Transverse colon (tissue), 4 donors: ENCODE measurements around the gene ZNF608. TPM values are rescaled to one million over a fixed set of nuclear protein-coding genes. Genes with fewer than 3 reads are reported as not detected.

Experiments used
- DNase-seq: peaks from one replicate; pipeline ENCODE4 v3.0.0-alpha.2; 2019
- H3K27ac ChIP-seq, 4 donors: fragments of 200-600 bp; sonication (generic); 2 replicates each; pipeline ENCODE4 v1.5.1; 2016 to 2018; ENCODE audit warnings: inconsistent platforms in 4 of 4
- H3K27me3 ChIP-seq: fragments of 200-600 bp; sonication (generic); 2 replicates; pipeline ENCODE4 v1.5.1; 2017; ENCODE audit warnings: inconsistent platforms
- H3K36me3 ChIP-seq, 4 donors: fragments of 200-600 bp; sonication (generic); 2 replicates each; pipeline ENCODE4 v1.5.1; 2017 to 2019; ENCODE audit warnings: inconsistent platforms in 4 of 4
- H3K4me1 ChIP-seq, 4 donors: fragments of 200-600 bp; sonication (generic); 2 replicates each; pipeline ENCODE4 v1.5.1; 2017 to 2020; ENCODE audit warnings: inconsistent platforms in 4 of 4
- H3K4me3 ChIP-seq, 4 donors: fragments of 200-600 bp; sonication (generic); 1 replicate in 1 of 4; 2 replicates in 3 of 4; pipeline versions ENCODE4 v1.5.1 to v1.6.1; 2017 to 2019; ENCODE audit warnings: inconsistent platforms in 4 of 4
- H3K9me3 ChIP-seq, 2 donors: fragments of 200-600 bp; sonication (generic); 2 replicates each; pipeline ENCODE4 v1.5.1; 2017 to 2019; ENCODE audit warnings: inconsistent platforms in 2 of 2
- EP300 ChIP-seq: sonication (generic); formaldehyde crosslinking; IDR thresholded peaks from one replicate; pipeline ENCODE4 v1.6.1; 2017; ENCODE audit warnings: antibody characterized with exemption, low read depth
- POLR2A ChIP-seq: fragments of 450-650 bp; IDR thresholded peaks from one replicate; pipeline ENCODE4 v1.6.1; 2016; ENCODE audit warnings: antibody characterized with exemption, mild to moderate bottlenecking, moderate library complexity
- POLR2AphosphoS5 ChIP-seq, 3 donors: sonication (generic); formaldehyde crosslinking; IDR thresholded peaks; one replicate each; pipeline ENCODE4 v1.6.1; 2016; ENCODE audit warnings: antibody characterized with exemption in 3 of 3
- WGBS, 2 donors: methylation state at CpG; one replicate each; pipeline ENCODE4 v1.1.5; 2018; ENCODE audit warnings: low coverage in 1 of 2; 5-methylcytosine and 5-hydroxymethylcytosine counted together
- in situ Hi-C, 4 donors: fragments of 200-750 bp; cut with MboI; loops; one replicate each; pipeline versions ENCODE4 v1.15.0 to v1.15.1; 2017; ENCODE audit warnings: low sequenced_read_pairs in 3 of 4, low pct_ligation_motif_present in 1 of 4, low pct_unique_long_range_greater_than_20kb in 1 of 4
- intact Hi-C: fragments of 100-400 bp; cut with DNase I; formaldehyde crosslinking; loops from one replicate; pipeline ENCODE4 v1.15.1; 2023; ENCODE audit warnings: low total_unique reads
- total RNA-seq, 4 donors: library from RNA; depleted of rRNA; stranded (reverse); fragments of >200 nt; gene quantifications; one replicate each; pipeline ENCODE4 v1.1.0, GENCODE V29; 2016
- TF ChIP-seq, protein P1 (sequence below), 5 experiments: fragments of 200-600 bp in 3 of 5; fragments of 450-650 bp in 2 of 5; sonication (generic) in 3 of 5; IDR thresholded peaks; 1 replicate in 2 of 5; 2 replicates in 3 of 5; pipeline ENCODE4 v1.5.1; 2016 to 2017; ENCODE audit warnings: antibody characterized with exemption in 5 of 5, inconsistent platforms in 3 of 5, mild to moderate bottlenecking in 2 of 5, moderate library complexity in 1 of 5

The ZNF608 gene
- total RNA-seq, 4 donors from 2014 or later = 30.6 to 83.2 (median 41.2) TPM

- Histone ChIP-seq H3K9me3 (no peaks in the 10 kb centered on the region), H3K27me3 (no peaks in the 10 kb centered on the region), H3K27ac (peak overlapping the region; percentile 63 to 73 (median 66)), H3K4me3 (peak overlapping the region in 3 of 4 donors; percentile 24 to 44 (median 29)), H3K4me1 (peaks cover 7 to 79% (median 58%) of the 10 kb centered on the region in 4 donors), H3K36me3 (no peaks in the 10 kb centered on the region)
- WGBS, 2 donors = 11 to 22% methylated on average over 12 to 24 of the region's 24 CpGs
- TF ChIP-seq EP300 (no peak), POLR2A (no peak), POLR2AphosphoS5 (IDR thresholded peaks at IDR 0.05) (no peak)
- TF ChIP-seq, protein P1, sequence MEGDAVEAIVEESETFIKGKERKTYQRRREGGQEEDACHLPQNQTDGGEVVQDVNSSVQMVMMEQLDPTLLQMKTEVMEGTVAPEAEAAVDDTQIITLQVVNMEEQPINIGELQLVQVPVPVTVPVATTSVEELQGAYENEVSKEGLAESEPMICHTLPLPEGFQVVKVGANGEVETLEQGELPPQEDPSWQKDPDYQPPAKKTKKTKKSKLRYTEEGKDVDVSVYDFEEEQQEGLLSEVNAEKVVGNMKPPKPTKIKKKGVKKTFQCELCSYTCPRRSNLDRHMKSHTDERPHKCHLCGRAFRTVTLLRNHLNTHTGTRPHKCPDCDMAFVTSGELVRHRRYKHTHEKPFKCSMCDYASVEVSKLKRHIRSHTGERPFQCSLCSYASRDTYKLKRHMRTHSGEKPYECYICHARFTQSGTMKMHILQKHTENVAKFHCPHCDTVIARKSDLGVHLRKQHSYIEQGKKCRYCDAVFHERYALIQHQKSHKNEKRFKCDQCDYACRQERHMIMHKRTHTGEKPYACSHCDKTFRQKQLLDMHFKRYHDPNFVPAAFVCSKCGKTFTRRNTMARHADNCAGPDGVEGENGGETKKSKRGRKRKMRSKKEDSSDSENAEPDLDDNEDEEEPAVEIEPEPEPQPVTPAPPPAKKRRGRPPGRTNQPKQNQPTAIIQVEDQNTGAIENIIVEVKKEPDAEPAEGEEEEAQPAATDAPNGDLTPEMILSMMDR (IDR thresholded peaks at IDR 0.05) = no peak
- in situ Hi-C loops (no loop called here), intact Hi-C loops (no loop called here)
- DNase-seq = peak; percentile 39
These were observed 11.1 kb downstream of the ZNF608 start for GRCh38 chr5:124735169-124735858.

DNA sequence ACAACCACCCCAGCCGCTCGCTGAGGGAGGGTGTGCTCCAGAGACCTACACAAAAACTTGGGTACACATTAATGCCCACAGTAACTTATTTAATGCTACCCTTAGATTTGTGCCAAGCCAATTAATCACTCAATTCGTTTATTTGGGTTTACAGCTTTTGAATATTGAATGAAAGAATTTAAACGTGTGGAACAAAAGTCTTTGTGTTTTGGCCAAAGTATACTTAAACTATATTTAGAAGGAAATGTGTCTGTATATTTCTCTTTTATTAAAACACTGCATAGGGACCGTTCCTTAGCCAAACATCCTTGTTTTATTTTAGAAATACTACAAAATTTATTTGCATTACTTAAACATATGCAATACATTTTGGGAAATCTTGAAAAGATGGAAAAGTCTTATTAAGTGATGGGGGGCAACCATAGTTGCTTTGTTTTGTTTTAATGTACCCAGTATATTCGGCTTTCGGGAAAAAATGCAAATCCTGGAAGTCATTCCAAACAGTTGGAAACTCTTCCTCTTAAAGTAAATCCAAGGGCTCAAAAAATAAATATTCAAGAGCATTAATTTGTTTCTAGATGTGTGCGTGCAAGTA lies 11.8 kb downstream of the ZNF608 start:
- DNase-seq = no peak
- intact Hi-C loops (no loop called here), in situ Hi-C loops (no loop called here)
- peak overlapping the region; percentile 63 to 73 (median 66) for H3K27ac ChIP-seq
- WGBS, 2 donors = 33 to 52% methylated on average over 6 to 8 of the region's 8 CpGs
- no peak for TF ChIP-seq EP300
- no peak for TF ChIP-seq POLR2A
- TF ChIP-seq, protein P1 (IDR thresholded peaks at IDR 0.05) = no peak
- no peak for TF ChIP-seq POLR2AphosphoS5 (IDR thresholded peaks at IDR 0.05)
- H3K36me3 ChIP-seq = no peaks in the 10 kb centered on the region
- no peaks in the 10 kb centered on the region for H3K9me3 ChIP-seq
- no peaks in the 10 kb centered on the region for H3K27me3 ChIP-seq
- peaks cover 7 to 79% (median 52%) of the 10 kb centered on the region in 4 donors for H3K4me1 ChIP-seq
- peak overlapping the region in 3 of 4 donors; percentile 24 to 44 (median 29) for H3K4me3 ChIP-seq

GRCh38 chr5:124733329-124733650 lies 13.1 kb downstream of the ZNF608 start:
- no peak for DNase-seq
- intact Hi-C loops (no loop called here), in situ Hi-C loops (no loop called here)
- Histone ChIP-seq H3K36me3 (no peaks in the 10 kb centered on the region), H3K4me1 (peaks cover 2 to 67% (median 40%) of the 10 kb centered on the region in 4 donors), H3K27me3 (no peaks in the 10 kb centered on the region), H3K9me3 (no peaks in the 10 kb centered on the region), H3K27ac (no peak overlapping the region), H3K4me3 (no peak overlapping the region)
- 90 to 100% methylated on average over 1 of the region's 1 CpG for WGBS, 2 donors
- TF ChIP-seq, protein P1 (IDR thresholded peaks at IDR 0.05) = no peak
- TF ChIP-seq EP300 (no peak), POLR2AphosphoS5 (IDR thresholded peaks at IDR 0.05) (no peak), POLR2A (no peak)

DNA sequence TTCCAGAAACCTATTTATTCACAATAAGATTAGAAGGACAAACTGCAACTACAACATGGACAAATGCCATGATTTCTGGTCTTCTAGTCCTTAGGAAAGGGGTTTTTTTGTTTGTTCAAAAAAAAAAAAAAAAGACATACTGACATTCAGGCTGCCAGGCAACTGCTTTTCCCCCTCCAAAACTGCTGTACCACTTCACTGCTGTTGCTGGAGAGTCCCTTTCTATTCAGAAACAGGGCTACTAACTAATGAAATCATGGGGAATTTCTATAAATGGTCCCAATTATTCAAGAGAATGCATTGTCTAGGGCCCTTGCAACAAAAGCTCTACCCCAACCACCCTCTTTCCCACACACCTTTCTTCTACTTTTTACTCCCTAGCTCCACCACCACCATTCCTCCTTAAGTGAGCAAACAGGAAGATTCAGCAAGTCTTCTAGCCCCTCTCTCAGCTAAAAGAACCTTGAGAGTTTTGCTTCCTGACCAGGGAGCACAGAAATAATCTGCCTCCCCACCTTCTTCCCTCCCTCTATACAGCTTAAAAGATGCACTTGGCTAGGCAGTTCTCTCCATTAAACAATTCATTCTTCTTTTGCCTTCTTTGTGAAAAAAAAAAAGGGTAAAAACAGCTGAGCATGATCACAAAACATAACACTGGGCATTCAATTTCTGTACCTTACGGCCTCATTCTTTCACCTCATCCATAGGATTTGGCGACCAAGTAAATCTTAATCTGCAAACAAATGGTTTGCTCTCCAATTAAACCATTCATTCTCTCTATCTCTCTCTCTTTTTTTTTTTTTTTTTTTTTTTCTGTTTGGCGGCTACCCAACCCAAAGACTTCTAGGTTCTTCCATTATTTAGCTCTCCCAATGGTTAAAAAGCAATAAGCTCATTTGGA lies 13.8 kb downstream of the ZNF608 start:
- Histone ChIP-seq H3K27ac (no peak overlapping the region), H3K36me3 (no peaks in the 10 kb centered on the region), H3K9me3 (no peaks in the 10 kb centered on the region), H3K4me3 (no peak overlapping the region), H3K27me3 (no peaks in the 10 kb centered on the region), H3K4me1 (peaks cover 2 to 61% (median 38%) of the 10 kb centered on the region in 4 donors)
- 80 to 100% methylated on average over 2 to 3 of the region's 3 CpGs for WGBS, 2 donors
- in situ Hi-C loops = no loop called here
- intact Hi-C loops = no loop called here
- TF ChIP-seq POLR2A (no peak), EP300 (no peak), POLR2AphosphoS5 (IDR thresholded peaks at IDR 0.05) (no peak)
- TF ChIP-seq, protein P1 (IDR thresholded peaks at IDR 0.05) = no peak
- DNase-seq = no peak
